BJ (cell line): Measurements from ENCODE around the gene CEACAM21. TPM values are rescaled to one million over a fixed set of nuclear protein-coding genes. Genes with fewer than 3 reads are reported as not detected.

ENCODE experiments used
- CTCF ChIA-PET: fragments of 350-600 bp; formaldehyde crosslinking; extraction: SDS; loops from one replicate; lab custom pipeline; 2021; ENCODE audit warnings: antibody characterized with exemption, inconsistent platforms; lab: Yijun Ruan, JAX
- POLR2A ChIA-PET: fragments of 300-600 bp; sonication (Branson Sonifier 250); formaldehyde crosslinking; extraction: SDS; loops from one replicate; lab custom pipeline; 2021; ENCODE audit warnings: antibody characterized with exemption; lab: Charles Lee
- DNase-seq: peaks from one replicate; pipeline ENCODE4 v3.0.0-alpha.2; 2011; ENCODE audit warnings: low read depth
- H3K27me3 ChIP-seq: 2 replicates; pipeline ENCODE4 v1.6.0; 2011; ENCODE audit warnings: low read length; ENCODE audit not compliant: control insufficient read depth, insufficient read depth
- H3K36me3 ChIP-seq: 2 replicates; pipeline ENCODE4 v1.5.1; 2011; ENCODE audit warnings: low read length; ENCODE audit not compliant: control insufficient read depth, insufficient read depth
- H3K4me3 ChIP-seq: 2 replicates; pipeline ENCODE4 v1.5.1; 2011; ENCODE audit warnings: low read depth, mild to moderate bottlenecking, control low read depth, low read length
- polyA plus RNA-seq: library from polyadenylated mRNA; depleted of rRNA; stranded (reverse); fragments of >200 nt; gene quantifications from 2 replicates; pipeline ENCODE4 v1.2.3, GENCODE V29; 2011
- TF ChIP-seq, protein P1 (sequence below): IDR thresholded peaks from 2 replicates; pipeline ENCODE4 v1.5.1; 2011; ENCODE audit warnings: low read depth, mild to moderate bottlenecking, control low read depth, inconsistent platforms, low read length, moderate library complexity; ENCODE audit not compliant: insufficient read depth

CEACAM21 gene
- polyA plus RNA-seq, 1 experiment = not detected

GRCh38 chr19:41551711-41552110 lies 24.3 kb upstream of the CEACAM21 start:
- H3K27me3 ChIP-seq = peaks cover 10% of the 10 kb centered on the region
- H3K36me3 ChIP-seq = no peaks in the 10 kb centered on the region
- no peak overlapping the region for H3K4me3 ChIP-seq
- CTCF ChIA-PET = interaction anchor here (1.3 kb wide), 1 partner anchor 12 kb away, joined by 5 read pairs; no protein-coding TSS in a partner anchor
- TF ChIP-seq, protein P1, sequence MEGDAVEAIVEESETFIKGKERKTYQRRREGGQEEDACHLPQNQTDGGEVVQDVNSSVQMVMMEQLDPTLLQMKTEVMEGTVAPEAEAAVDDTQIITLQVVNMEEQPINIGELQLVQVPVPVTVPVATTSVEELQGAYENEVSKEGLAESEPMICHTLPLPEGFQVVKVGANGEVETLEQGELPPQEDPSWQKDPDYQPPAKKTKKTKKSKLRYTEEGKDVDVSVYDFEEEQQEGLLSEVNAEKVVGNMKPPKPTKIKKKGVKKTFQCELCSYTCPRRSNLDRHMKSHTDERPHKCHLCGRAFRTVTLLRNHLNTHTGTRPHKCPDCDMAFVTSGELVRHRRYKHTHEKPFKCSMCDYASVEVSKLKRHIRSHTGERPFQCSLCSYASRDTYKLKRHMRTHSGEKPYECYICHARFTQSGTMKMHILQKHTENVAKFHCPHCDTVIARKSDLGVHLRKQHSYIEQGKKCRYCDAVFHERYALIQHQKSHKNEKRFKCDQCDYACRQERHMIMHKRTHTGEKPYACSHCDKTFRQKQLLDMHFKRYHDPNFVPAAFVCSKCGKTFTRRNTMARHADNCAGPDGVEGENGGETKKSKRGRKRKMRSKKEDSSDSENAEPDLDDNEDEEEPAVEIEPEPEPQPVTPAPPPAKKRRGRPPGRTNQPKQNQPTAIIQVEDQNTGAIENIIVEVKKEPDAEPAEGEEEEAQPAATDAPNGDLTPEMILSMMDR = no peak
- no peak for DNase-seq
- POLR2A ChIA-PET = no interaction called here

DNA sequence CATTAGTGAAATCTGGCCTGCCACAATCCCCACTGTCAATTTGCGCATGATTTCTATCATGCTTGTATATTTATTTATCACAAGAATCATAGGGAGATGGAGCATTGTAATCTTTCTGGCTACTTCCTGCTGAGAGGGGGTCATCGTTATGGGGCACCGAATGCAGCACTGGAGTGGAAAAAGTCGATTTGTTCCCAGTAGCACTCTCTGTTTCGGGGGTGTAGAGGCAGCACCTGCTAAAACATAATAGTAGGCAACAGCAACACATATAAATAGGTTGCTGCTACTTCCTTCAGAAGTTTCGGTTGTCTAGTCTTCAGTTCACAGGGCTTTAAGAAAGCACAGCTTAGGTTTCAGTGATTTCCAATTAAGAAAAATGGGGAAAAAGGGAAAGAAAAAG lies 23.4 kb upstream of the CEACAM21 start:
- peaks cover 10% of the 10 kb centered on the region for H3K27me3 ChIP-seq
- ChIA-PET POLR2A (no interaction called here), CTCF (interaction anchor here (1.3 to 1.4 kb wide), 2 partner anchors 11 to 18 kb away, joined by 4 to 5 read pairs; no protein-coding TSS in a partner anchor)
- H3K4me3 ChIP-seq = no peak overlapping the region
- TF ChIP-seq, protein P1 = no peak
- no peaks in the 10 kb centered on the region for H3K36me3 ChIP-seq
- no peak for DNase-seq

GRCh38 chr19:41553804-41554203 lies 22.2 kb upstream of the CEACAM21 start:
- H3K27me3 ChIP-seq = peaks cover 8% of the 10 kb centered on the region
- TF ChIP-seq, protein P1 = no peak
- no peak overlapping the region for H3K4me3 ChIP-seq
- DNase-seq = no peak
- CTCF ChIA-PET = interaction anchor here (0.8 to 2.3 kb wide), 7 partner anchors 10 to 105 kb away, joined by 3 to 7 read pairs (median 5); no protein-coding TSS in a partner anchor
- no peaks in the 10 kb centered on the region for H3K36me3 ChIP-seq
- POLR2A ChIA-PET = no interaction called here

DNA sequence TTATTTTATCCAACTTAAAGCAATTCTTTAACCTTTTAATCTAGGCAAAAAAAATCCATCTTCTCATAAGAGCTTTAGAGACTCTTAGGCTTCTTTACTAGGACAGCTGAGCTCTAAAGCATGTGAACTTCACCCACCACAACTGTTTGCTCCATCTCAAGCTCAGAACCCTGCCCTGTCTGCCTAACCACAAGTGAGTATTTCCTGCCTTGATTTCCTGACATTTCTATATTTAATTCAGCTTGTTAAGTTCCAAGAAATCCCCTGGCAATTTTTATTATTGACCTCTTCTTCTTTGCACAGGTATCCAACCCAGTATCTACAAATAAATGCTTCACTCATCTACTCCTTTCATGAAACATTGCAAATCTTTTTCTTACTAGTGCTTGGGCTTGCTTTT lies 21.1 kb upstream of the CEACAM21 start:
- no peak for DNase-seq
- POLR2A ChIA-PET = no interaction called here
- Histone ChIP-seq H3K27me3 (peaks cover 7% of the 10 kb centered on the region), H3K4me3 (no peak overlapping the region), H3K36me3 (no peaks in the 10 kb centered on the region)
- TF ChIP-seq, protein P1 = no peak
- CTCF ChIA-PET = interaction anchor here (0.9 to 2.3 kb wide), 5 partner anchors 9 to 105 kb away, joined by 3 to 7 read pairs (median 5); no protein-coding TSS in a partner anchor

DNA sequence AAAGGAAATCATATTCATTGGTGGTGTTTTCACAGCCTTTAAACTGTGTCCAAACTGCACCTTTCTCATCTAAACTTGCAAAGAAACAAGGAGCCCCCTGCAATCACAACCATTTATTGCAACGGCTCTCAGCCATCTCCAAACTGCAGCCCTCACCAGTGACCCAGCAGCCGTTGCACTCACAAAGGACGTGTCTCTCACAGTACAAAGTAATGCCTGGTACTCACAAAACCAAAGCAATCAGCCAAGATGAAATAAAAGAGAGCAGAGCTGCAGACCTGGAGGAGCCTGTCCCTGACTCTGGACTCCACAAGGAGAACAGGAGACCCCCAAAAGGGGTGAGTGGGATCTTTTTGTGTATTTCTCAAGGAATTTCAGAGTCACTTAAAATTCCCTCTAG lies 20.2 kb upstream of the CEACAM21 start:
- Histone ChIP-seq H3K4me3 (no peak overlapping the region), H3K27me3 (peaks cover 7% of the 10 kb centered on the region), H3K36me3 (no peaks in the 10 kb centered on the region)
- TF ChIP-seq, protein P1 = no peak
- ChIA-PET CTCF (interaction anchor here (2.1 kb wide), 1 partner anchor 13 kb away, joined by 7 read pairs; no protein-coding TSS in a partner anchor), POLR2A (no interaction called here)
- DNase-seq = no peak
